Measurements from ENCODE around the gene EIF3F. TPM values are rescaled to one million over a fixed set of nuclear protein-coding genes. Genes with fewer than 3 reads are reported as not detected.

Gene EIF3F
- total and polyA plus RNA-seq, 10 of the 15 experiments (the other 5 are each of a cell fraction or from before 2014, with no cell fraction given) = 81.3 to 461 (median 213) TPM

GRCh38 chr11:7977232-7977917 lies 9.8 kb upstream of the EIF3F start (continued):
- TF ChIP-seq WRNIP1 (IDR thresholded peaks at IDR 0.05; ENCODE audit: borderline replicate concordance, low read depth, low read length) = no peak

DNA sequence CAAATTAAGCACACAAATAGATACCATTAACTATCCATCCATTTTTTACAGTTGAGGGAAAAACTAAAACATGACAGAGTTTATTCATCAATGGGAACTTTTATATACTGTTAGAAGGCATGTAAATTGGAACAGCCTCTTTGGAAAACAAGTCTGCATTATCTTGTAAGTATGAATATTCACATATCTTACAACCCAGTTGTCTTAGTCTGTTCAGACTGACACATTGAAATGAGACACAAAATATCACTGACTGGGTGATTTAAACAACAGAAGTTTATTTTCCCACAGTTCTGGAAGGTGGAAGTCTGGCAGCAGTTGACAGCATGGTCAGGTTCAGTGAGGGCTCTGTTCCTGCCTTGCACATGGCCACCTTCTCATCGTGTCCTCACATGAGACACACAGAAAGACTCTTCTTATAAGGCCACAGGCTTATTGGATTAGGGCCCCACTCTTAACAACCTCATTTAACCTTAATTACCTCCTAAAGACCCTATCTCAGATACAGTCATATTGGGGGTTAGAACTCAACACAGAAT lies 5.4 kb upstream of the EIF3F start:
- Histone ChIP-seq H3K4me2 (ENCODE audit: control insufficient read depth, insufficient read depth) (no peak overlapping the region), H4K20me1 (ENCODE audit: control insufficient read depth, insufficient read depth) (no peaks in the 10 kb centered on the region), H3K4me3 (no peak overlapping the region), H3K27me3 (replicated peaks in 1 of 2; ENCODE audit: control insufficient read depth in 2 of 2, insufficient read depth in 2 of 2, low read length in 1 of 2) (no peaks in the 10 kb centered on the region), H3K36me3 (ENCODE audit: control insufficient read depth in 2 of 2, insufficient read depth in 2 of 2, low read length in 1 of 2) (no peaks in the 10 kb centered on the region), H3K9ac (ENCODE audit: control insufficient read depth, insufficient read depth, low read length) (no peak overlapping the region), H3K4me1 (ENCODE audit: control insufficient read depth, insufficient read depth, low read length) (no peaks in the 10 kb centered on the region), H3K27ac (ENCODE audit: control insufficient read depth, insufficient read depth) (no peak overlapping the region), H3K9me3 (replicated peaks; ENCODE audit: control insufficient read depth, insufficient read depth, low read length) (no peaks in the 10 kb centered on the region), H3K79me2 (ENCODE audit: control insufficient read depth, insufficient read depth, low read length) (peaks cover 2% of the 10 kb centered on the region; the same call in 1 of the 2 replicates), H2AFZ (ENCODE audit: control insufficient read depth, low read depth, low read length) (no peak overlapping the region)
- CTCF ChIA-PET = interaction anchor here (6.2 kb wide), 1 partner anchor 88 kb away, joined by 271 read pairs; no protein-coding TSS in a partner anchor
- 73% methylated on average over 1 of the region's 1 CpG for WGBS (ENCODE audit: insufficient coverage, insufficient replicate concordance, low lambda C conversion rate, missing lambda C conversion rate)
- intact Hi-C loops (cut with micrococcal nuclease; ENCODE audit: unreplicated experiment) = no loop called here
- SMC1A ChIA-PET (ENCODE audit: uncharacterized antibody, unreplicated experiment) = interaction anchor here (1.0 to 6.2 kb wide), 2 partner anchors 17 to 88 kb away, joined by 5 to 190 read pairs; partner anchors contain the start of gene NLRP10
- RAD21 ChIA-PET (ENCODE audit: unreplicated experiment) = interaction anchor here (7.2 kb wide), 1 partner anchor 88 kb away, joined by 161 read pairs; no protein-coding TSS in a partner anchor
- FAIRE-seq (no peak), ATAC-seq (no peak), DNase-seq (ENCODE audit: low read depth, low spot score) (no peak)
- TF ChIP-seq NBN (IDR thresholded peaks at IDR 0.05) (no peak), EED (IDR thresholded peaks at IDR 0.05; ENCODE audit: low read depth) (no peak), DPF2 (IDR thresholded peaks at IDR 0.05) (no peak), LARP7 (IDR thresholded peaks at IDR 0.05) (no peak), HCFC1 (IDR thresholded peaks at IDR 0.05; ENCODE audit: low read length) (no peak), CREB1 (IDR thresholded peaks at IDR 0.05; ENCODE audit: low read depth) (no peak), PAX8 (IDR thresholded peaks at IDR 0.05) (no peak)
- in situ Hi-C loops (cut with MboI) = no loop called here
- POLR2A ChIA-PET = no interaction called here
- BruUV-seq (replicated peaks) = no TSS peak
